MCF 10A (cell line): Measurements from ENCODE around the gene MIF. TPM values are rescaled to one million over a fixed set of nuclear protein-coding genes. Genes with fewer than 3 reads are reported as not detected.

Source experiments
- BruUV-seq: library from RNA; stranded (reverse); fragments of 400-500 nt; replicated peaks from 2 replicates; lab custom pipeline; 2021; lab: Mats Ljungman, UMichigan
- CTCF ChIA-PET: fragments of 300-600 bp; sonication (Branson Sonifier 250); formaldehyde crosslinking; extraction: SDS; loops from one replicate; lab custom pipeline; 2021; ENCODE audit warnings: antibody characterized with exemption, inconsistent platforms; lab: Yijun Ruan, JAX
- POLR2A ChIA-PET: fragments of 300-600, 350-650 bp; sonication (Branson Sonifier 250); formaldehyde crosslinking; extraction: SDS; loops from one replicate; lab custom pipeline; 2020; ENCODE audit warnings: antibody characterized with exemption, inconsistent platforms; lab: Yijun Ruan, JAX
- DNase-seq: peaks from one replicate; pipeline ENCODE4 v3.0.0-alpha.2; 2018; ENCODE audit not compliant: unreplicated experiment
- H3K27ac Mint-ChIP-seq: one replicate; pipeline ENCODE4 v1.8.0; 2022; ENCODE audit warnings: mild to moderate bottlenecking, low read depth, mixed read lengths; ENCODE audit not compliant: unreplicated experiment
- H3K27me3 Mint-ChIP-seq: one replicate; pipeline ENCODE4 v1.8.0; 2022; ENCODE audit warnings: mixed read lengths; ENCODE audit not compliant: insufficient read depth, unreplicated experiment
- H3K36me3 Mint-ChIP-seq: one replicate; pipeline ENCODE4 v1.8.0; 2022; ENCODE audit warnings: mild to moderate bottlenecking, moderate library complexity, mixed read lengths; ENCODE audit not compliant: insufficient read depth, unreplicated experiment
- H3K4me1 Mint-ChIP-seq: one replicate; pipeline ENCODE4 v1.8.0; 2022; ENCODE audit warnings: mixed read lengths; ENCODE audit not compliant: insufficient read depth, unreplicated experiment
- H3K4me3 Mint-ChIP-seq: one replicate; pipeline ENCODE4 v1.8.0; 2022; ENCODE audit warnings: mild to moderate bottlenecking, moderate library complexity, mixed read lengths; ENCODE audit not compliant: unreplicated experiment
- H3K9me3 Mint-ChIP-seq: one replicate; pipeline ENCODE4 v1.8.0; 2022; ENCODE audit warnings: mixed read lengths; ENCODE audit not compliant: unreplicated experiment
- intact Hi-C: fragments of 100-400 bp; cut with micrococcal nuclease; formaldehyde crosslinking; loops from 2 replicates; pipeline ENCODE4 v1.14.1; 2022
- total RNA-seq: library from RNA; stranded (reverse); gene quantifications from 2 replicates; pipeline ENCODE4 v1.2.3, GENCODE V29; 2022
- TF ChIP-seq, protein P1 (sequence below): fragments of 200-600 bp; IDR thresholded peaks from one replicate; pipeline ENCODE4 v1.8.0; 2022; ENCODE audit warnings: antibody characterized with exemption, mild to moderate bottlenecking; ENCODE audit not compliant: unreplicated experiment

MIF gene
- total RNA-seq, 1 experiment from 2014 or later: 1,126 TPM

DNA sequence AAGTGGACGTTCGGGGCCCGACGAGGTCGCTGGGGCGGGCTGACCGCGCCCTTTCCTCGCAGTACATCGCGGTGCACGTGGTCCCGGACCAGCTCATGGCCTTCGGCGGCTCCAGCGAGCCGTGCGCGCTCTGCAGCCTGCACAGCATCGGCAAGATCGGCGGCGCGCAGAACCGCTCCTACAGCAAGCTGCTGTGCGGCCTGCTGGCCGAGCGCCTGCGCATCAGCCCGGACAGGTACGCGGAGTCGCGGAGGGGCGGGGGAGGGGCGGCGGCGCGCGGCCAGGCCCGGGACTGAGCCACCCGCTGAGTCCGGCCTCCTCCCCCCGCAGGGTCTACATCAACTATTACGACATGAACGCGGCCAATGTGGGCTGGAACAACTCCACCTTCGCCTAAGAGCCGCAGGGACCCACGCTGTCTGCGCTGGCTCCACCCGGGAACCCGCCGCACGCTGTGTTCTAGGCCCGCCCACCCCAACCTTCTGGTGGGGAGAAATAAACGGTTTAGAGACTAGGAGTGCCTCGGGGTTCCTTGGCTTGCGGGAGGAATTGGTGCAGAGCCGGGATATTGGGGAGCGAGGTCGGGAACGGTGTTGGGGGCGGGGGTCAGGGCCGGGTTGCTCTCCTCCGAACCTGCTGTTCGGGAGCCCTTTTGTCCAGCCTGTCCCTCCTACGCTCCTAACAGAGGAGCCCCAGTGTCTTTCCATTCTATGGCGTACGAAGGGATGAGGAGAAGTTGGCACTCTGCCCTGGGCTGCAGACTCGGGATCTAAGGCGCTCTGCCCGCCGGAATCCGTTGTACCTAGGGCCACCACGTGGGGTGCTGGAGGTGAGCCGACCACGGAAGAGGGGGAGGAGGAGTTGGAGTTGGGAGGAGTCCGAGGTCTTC is 771 bp downstream of the MIF start:
- peak overlapping the region; percentile 89 for H3K4me3 Mint-ChIP-seq
- DNase-seq: peak; percentile 88
- TF ChIP-seq, protein P1, sequence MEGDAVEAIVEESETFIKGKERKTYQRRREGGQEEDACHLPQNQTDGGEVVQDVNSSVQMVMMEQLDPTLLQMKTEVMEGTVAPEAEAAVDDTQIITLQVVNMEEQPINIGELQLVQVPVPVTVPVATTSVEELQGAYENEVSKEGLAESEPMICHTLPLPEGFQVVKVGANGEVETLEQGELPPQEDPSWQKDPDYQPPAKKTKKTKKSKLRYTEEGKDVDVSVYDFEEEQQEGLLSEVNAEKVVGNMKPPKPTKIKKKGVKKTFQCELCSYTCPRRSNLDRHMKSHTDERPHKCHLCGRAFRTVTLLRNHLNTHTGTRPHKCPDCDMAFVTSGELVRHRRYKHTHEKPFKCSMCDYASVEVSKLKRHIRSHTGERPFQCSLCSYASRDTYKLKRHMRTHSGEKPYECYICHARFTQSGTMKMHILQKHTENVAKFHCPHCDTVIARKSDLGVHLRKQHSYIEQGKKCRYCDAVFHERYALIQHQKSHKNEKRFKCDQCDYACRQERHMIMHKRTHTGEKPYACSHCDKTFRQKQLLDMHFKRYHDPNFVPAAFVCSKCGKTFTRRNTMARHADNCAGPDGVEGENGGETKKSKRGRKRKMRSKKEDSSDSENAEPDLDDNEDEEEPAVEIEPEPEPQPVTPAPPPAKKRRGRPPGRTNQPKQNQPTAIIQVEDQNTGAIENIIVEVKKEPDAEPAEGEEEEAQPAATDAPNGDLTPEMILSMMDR: peak; percentile 41
- H3K27ac Mint-ChIP-seq: peak overlapping the region; percentile 99
- intact Hi-C loops: loop anchor here (2.0 to 5.0 kb wide), 2 partner anchors 20 to 62 kb away; no protein-coding TSS in a partner anchor
- BruUV-seq: TSS peak; percentile 97
- ChIA-PET CTCF (interaction anchor here (0.6 to 2.1 kb wide), 15 partner anchors 9 to 220 kb away, joined by 3 to 16 read pairs (median 3); partner anchors contain the start of gene CHCHD10), POLR2A (interaction anchor here (0.6 to 2.2 kb wide), 25 partner anchors 8 to 714 kb away, joined by 3 to 59 read pairs (median 5); partner anchors contain the start of genes CABIN1, GUCD1 and SLC2A11)
- H3K36me3 Mint-ChIP-seq: peaks cover 42% of the 10 kb centered on the region
- no peaks in the 10 kb centered on the region for H3K27me3 Mint-ChIP-seq
- peaks cover 6% of the 10 kb centered on the region for H3K9me3 Mint-ChIP-seq
- peaks cover 11% of the 10 kb centered on the region for H3K4me1 Mint-ChIP-seq

DNA sequence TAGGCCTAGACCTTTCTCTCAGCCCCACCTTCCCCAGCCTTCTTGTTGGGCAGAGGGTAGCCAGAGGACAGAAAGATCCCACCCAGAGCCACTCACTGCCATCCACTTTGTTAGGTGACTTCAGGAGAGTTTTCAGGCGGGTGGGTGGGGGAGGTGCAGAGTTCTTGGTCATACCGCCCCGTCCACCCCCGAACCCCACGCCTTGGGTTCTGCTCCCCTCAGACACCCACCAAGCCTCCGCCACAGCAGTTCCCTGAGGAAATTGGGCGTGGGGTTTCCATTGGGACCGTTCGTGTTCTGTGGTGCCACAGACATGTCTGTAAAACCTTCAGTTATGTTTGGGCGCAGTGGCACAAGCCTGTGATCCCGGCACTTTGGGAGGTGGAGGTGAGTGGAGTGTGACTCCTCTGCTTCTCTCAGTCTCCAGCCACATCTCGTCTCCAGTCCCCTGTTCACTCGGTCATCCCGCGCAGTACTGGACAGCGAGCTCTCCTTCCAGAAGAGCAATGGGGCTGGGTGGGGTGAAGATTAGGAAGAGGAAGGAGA is 1.5 kb downstream of the MIF start:
- ChIA-PET POLR2A (interaction anchor here (0.9 kb wide), 1 partner anchor 18 kb away, joined by 6 read pairs; no protein-coding TSS in a partner anchor), CTCF (interaction anchor here (0.6 kb wide), 1 partner anchor 394 kb away, joined by 3 read pairs; no protein-coding TSS in a partner anchor)
- H3K4me1 Mint-ChIP-seq: peaks cover 11% of the 10 kb centered on the region
- peak overlapping the region; percentile 99 for H3K27ac Mint-ChIP-seq
- H3K36me3 Mint-ChIP-seq: peaks cover 42% of the 10 kb centered on the region
- DNase-seq: no peak
- TF ChIP-seq, protein P1: no peak
- no peaks in the 10 kb centered on the region for H3K27me3 Mint-ChIP-seq
- intact Hi-C loops: loop anchor here (2.0 kb wide), 1 partner anchor 19 kb away; no protein-coding TSS in a partner anchor
- H3K9me3 Mint-ChIP-seq: peaks cover 7% of the 10 kb centered on the region
- peak overlapping the region; percentile 89 for H3K4me3 Mint-ChIP-seq
- BruUV-seq: no TSS peak

DNA sequence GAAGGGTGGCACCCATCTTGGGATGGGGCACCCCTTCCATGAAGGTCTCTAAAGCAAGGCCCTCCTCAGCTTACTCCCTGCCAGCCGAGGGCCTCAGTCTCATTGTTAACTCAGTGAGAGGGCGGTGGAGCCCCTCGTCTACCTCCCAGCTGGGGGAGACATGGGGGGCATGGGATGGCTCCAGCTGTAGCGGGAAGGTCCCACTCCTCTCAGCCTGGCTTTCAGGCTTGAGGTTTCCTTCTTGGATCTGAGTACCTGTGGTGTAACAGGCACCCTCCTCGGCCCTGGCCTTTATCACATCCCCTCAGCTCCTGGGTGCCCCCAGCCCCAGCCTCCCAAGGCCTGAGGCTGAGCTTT is 2.0 kb downstream of the MIF start:
- Mint-ChIP-seq H3K36me3 (peaks cover 42% of the 10 kb centered on the region), H3K4me3 (peak overlapping the region; percentile 89), H3K4me1 (peaks cover 11% of the 10 kb centered on the region), H3K27ac (no peak overlapping the region), H3K9me3 (peaks cover 7% of the 10 kb centered on the region), H3K27me3 (no peaks in the 10 kb centered on the region)
- no peak for DNase-seq
- no TSS peak for BruUV-seq
- intact Hi-C loops: no loop called here
- CTCF ChIA-PET: interaction anchor here (0.6 kb wide), 2 partner anchors 8 to 393 kb away, joined by 3 to 4 read pairs; no protein-coding TSS in a partner anchor
- TF ChIP-seq, protein P1: no peak
- POLR2A ChIA-PET: interaction anchor here (0.9 kb wide), 1 partner anchor 17 kb away, joined by 6 read pairs; no protein-coding TSS in a partner anchor
